HG03095 (cell line): ENCODE results near the gene PDE6G.
"Not testable (repeated sequence)": the region's sequence is repeated elsewhere in the genome, so short reads cannot be mapped to it uniquely, and the experiment has no call there.

Source experiments
- ATAC-seq: cut with Tn5 transposase; IDR thresholded peaks from one replicate; pipeline ENCODE4 v1.9.1; 2021; ENCODE audit warnings: moderate library complexity; ENCODE audit not compliant: unreplicated experiment

The PDE6G gene

DNA sequence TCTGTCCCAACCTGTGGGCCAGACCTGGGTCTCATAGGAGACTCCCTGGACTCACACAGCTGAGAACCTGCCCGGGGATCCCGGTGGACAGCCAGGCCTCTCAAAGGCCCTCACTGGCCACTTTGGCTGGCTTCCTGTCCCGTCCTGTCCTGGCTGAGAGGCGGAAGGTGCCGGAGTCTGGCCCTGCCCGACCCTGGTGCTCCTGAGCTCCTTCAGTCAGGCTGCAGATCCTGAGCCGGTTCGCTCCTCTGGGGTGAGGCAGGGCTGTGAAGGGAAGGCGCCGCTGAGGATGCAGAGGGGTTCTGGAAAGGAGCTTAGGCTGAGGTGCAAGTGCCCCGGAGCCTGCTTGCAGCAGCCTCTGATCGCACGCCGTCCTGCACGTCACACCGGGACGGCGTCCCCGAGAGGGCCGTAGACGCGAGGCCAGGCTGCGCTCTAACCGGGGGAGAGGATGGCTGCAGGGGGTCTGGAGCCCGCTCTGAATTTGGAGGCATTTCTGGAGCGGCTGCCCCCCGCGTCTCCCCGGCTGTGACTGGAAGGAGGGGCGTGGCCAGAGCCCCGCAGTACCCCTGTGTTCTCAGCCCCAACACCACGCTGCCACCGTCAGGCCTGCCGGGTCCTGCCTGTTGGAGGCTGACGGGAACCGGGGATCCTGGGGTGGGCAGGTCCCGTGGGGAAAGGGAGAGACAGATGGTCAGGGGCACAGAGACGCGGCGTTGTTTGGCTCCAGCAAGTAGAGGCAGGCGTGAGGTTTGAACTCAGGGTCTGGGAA, 31.6 kb upstream of the PDE6G start:
- ATAC-seq: no peak

DNA sequence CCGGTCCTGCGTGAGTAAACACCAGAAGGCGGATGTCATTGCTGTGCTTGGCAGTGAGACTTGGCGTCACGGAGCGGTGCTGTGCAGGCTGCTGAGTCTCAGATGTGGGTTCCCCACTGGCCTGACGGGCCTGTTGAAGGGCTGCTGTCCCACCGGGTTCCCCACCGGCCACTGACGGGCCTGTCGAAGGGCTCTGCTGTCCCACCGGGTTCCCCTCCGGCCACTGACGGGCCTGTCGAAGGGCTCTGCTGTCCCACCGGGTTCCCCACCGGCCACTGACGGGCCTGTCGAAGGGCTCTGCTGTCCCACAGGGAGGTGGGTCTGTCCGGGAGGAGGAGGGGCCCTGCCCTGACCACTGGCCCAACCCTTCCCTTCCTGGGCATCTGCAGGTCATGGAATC, 30.3 kb upstream of the PDE6G start:
- no peak for ATAC-seq

DNA sequence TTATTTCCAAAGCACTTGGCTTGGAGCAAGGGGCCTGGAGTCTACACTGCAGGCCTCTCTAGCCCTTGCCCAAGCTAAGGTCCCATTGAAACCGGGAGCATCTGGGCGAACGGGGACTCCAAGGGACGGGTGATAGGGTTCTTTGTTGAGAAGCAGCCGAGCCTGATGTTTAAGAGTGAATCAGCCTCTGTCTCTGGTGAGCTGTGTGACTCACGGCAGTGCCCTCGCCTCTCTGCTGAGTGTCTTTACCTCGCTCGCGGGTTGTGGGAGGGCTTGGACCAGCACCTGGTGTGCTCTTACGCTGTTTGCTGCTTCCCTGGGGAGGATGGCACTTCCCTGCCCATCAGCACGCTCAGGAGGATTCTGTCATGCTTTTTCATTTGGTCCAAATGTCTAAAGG, 28.8 kb upstream of the PDE6G start:
- ATAC-seq: no peak

DNA sequence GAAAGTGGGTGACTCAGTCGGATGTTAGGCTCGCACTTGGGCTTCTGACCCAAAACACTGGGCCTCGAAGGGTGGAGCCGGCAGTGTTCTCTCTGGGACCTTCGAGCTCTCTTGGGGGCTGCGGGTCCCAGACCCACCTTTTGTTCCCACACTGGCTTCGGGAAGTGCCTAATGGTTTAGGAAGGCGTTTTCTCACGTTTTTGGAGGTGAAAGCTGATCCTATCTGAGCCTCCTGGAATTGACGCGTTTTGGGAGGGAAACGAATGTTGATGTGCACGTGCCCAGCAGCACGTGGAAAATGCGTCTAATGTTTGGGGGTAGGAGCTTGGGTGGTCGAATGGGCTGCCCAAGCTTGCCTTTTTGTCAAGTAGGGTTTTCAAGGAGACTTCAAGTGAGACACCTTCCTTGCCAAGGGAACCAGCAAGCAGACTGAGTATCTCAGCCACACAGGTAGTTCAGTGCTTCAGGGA, 28.1 kb upstream of the PDE6G start:
- ATAC-seq: no peak

DNA sequence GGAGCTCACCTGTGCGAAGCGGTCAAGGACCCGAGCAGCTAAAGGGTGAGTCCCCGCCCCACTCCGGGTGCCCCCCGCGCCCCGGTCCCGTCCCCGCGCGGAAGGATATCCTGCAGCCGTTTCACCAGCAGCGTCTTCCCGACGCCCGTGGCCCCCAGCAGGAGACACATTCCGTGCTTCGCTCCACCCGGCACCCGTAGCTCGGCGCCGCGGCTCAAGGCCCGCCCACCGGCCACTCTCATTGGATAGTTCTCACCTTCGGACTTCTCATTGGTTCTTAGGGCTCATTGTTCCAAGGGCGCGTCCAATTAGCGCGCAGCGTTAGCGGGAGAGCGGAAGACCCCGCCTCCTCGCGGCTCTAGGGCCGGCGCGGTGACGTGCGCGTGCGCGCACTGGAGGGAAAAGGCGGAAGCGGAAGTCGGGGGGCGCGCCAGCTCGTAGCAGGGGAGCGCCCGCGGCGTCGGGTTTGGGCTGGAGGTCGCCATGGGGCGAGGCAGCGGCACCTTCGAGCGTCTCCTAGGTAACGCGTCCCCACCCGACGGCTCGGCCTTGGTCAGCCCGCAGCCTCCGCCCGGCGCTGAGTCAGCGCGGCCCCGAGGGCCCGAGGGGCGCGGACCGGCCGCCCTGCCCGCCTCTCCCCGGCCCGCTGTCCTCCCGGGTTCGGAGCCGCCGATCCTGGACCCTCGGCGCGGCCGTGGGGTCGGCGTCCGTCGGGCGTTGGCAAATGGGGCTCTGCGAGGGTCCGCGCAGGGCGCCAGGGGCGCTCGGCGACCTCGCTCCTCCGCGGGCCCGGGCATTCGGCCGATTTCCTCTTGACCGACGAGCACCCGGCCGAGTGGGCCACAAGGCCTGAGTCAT, 27.5 kb upstream of the PDE6G start, which contains the start of the genes ARL16 and HGS:
Gene ARL16 (minus strand): TSS at position 214 of the 858 bp plus-strand sequence. CDS start 44 bp downstream, at position 170.
Gene HGS (plus strand): TSS at position 428 of the 858 bp plus-strand sequence. CDS start 56 bp downstream, at position 484.
- ATAC-seq: peak; percentile 77

DNA sequence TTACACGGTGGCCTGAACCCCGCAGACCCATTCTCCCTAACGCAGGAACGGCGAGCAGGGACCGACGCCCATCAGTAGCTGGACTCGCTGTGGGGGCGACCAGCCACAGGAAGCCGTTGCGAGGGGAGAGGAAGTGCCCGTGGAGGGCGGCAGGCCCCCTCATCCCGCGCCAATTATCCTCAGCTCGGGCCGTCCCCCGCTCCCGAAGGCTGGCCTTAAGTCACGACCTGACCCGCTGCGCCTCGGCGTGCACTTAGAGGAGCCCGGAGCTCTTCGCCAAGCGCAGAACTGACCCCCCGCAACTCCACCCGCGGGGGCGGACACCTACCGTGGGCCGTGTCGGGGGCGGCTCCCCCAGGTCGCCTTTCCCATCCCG, 26.9 kb upstream of the PDE6G start:
- ATAC-seq: peak; percentile 4

DNA sequence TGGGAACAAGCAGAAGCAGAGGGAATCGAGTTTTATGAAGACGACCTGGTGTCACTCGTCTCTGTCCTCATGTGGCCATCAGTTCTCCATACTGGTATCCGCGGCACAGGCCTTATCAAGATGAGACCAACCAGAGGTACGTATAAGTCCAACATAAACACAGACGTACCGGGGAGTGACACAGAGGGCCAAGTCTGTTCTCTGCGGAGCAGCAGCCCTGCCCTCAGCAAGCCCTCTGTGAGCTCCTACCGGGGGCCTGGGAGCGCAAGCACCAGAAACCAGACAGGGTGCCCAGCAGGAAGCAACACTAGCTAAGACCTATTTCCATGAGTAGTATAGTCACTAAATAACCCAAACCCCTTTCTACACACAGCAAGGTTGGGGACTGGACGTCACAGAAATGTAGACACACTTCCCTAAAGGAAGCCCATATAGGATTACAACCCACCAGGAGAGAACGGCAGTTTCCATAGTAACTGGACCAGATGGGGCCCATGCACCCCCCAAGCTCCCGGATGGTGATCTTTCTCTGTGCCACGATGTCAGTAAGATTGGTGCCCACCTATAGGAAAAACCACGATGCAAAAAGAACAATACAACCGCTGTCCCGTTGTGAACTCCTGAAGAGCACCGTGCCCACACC, 26.3 kb upstream of the PDE6G start:
- no peak for ATAC-seq

DNA sequence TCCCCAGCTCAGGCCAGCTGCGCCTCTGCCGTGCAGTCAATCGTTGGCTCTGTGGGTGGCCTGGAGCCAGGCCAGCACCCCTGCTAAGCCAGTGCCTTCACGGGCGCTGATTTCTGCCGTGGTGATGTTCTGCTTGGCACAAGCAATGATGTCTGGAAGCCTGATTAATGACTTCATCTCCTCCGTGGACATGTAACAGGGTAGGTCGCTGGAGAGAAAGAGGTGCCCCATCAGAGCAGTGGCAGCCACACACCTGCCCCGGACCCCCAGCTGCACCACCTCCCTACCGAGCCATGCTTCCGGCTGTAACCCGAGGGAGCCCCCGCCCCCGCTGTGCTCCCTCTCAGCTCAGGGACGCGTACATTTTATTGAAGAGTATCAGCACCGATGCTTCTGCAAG, 25.3 kb upstream of the PDE6G start:
- ATAC-seq: no peak

DNA sequence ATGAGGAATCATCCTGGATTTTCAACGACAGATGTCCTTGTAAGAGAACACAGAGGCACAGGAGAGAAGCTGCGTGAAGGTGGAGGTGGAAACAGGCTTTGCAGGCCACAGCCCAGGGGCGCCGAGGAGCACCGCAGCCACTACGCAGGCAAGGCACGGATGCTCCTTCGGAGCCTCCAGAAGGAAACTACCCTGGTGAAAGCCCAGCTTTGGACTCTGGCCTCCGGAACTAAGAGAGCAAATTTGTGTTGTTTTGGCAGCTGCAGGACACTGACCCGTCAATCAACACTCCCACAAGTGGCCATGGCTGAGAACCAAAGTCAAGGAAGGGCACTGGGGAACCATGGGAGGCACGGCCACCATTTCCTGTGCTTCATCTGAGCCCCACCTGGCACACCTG, 23.8 kb upstream of the PDE6G start:
- ATAC-seq: no peak

DNA sequence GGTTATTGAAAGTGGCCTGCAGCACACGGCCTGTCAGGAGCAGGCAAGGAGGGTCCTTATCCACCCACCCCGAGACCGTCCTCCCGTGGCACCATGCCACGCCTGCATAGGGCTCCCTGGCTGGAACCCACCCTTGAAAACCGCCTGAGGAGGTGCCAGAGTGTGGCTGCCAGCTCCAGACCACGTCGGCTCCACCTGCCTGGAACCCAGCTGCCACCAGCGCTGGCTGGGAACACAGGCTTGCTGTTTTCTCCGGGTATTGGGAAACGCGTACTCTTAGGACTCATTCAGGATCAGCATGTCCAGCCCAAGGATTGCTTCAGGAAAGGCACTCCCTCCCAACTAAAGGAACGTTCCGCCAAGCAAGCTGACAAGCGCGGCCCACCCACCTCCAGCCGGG, 20.6 kb upstream of the PDE6G start:
- ATAC-seq: no peak

DNA sequence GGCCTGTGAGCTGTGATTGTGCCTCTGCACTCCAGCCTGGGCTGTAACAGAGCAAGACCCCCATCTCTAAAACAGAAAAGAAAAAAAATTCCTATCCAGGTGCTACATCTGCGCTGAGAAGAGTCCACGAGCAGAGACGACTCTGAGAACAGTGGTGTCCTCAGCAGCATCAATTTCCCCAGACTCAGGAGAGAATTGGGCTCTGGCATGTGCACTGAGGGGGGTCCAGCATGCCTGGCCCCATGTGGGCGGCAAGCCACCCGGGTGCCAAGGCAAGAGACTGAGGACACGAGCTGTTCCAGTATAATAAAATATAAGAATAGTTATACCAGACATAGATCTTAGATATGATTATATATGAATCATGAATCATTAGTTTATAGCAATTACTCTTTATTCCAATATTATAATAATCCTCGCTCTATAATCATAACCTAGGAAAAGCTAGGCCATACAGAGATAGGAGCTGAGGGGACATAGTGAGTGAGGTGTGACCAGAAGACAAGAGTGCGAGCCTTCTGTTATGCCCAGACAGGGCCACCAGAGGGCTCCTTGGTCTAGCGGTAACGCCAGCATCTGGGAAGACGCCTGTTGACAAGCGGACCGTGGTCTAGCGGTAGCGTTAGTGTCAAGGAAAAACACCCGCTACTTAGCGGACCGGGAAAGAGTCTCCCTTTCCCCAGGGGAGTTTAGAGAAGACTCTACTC, 19.3 kb upstream of the PDE6G start:
- not testable (repeated sequence) for ATAC-seq

DNA sequence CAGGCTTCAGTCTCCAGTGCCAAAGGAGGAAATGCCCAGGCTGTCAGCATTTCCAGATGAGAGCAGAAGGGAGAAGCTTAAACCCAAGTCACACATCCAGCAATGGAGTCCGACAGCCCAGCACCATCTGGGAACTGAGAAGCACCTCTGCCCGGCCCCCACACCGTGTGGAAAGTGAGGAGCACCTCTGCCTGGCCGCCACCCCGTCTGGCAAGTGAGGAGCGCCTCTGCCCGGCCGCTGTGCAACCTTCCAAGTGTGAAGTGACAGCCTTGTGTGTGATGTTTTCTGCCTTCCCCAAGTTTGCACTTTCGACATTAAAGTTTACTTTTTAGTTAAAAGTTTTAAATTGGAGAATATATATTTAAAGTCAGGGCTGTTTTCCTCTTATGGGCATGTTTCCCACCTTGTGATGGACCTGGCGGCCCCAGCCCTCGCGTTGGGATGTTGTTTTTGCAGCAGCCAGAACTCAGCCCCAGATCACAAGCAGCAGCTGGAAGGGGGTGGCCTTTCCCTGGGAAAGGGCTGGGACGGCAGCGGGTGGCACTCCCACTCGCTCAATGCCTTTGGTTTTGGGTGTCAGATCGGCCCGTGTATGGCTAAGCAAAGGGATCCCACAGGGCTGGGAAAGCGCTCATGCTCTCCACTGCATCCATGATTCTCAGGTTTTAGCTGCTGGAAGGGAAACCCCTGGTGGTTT, 17.4 kb upstream of the PDE6G start:
- ATAC-seq: no peak

DNA sequence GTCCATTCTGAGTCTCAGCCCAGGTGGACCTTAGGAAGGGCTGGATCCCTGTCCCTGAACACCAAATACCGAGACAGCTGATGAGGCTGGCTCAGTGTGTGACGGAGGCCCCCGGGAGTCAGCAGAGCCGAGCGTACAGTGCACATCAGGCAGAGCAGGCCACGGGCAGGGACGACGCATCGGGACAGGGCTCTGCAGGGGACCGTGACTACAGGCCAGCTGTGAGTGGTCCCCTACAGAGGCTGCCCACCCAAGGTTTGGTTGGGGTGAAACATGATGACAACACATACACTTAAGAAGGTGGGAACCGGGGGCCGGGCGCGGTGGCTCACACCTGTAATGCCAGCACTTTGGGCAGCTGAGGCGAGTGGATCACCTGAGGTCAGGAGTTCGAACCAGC, 16.6 kb upstream of the PDE6G start:
- no peak for ATAC-seq

DNA sequence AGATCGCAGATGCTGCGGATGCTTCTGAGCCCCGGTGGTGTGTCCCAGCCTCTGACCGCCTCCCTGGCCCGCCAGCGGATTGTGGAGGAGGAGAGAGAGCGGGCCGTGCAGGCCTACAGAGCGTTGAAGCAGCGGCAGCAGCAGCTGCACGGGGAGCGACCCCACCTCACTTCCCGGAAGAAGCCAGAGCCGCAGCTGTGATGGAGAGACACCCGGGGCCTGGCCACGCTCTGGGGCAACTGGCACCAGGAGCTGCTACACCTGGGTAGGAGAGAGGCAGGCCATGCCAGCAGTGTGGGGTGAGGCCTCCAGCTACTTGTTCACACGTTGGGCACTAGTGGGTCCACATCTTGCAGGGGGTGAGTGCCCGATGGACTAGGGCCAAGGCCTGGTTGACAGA, 16.2 kb upstream of the PDE6G start:
- no peak for ATAC-seq

DNA sequence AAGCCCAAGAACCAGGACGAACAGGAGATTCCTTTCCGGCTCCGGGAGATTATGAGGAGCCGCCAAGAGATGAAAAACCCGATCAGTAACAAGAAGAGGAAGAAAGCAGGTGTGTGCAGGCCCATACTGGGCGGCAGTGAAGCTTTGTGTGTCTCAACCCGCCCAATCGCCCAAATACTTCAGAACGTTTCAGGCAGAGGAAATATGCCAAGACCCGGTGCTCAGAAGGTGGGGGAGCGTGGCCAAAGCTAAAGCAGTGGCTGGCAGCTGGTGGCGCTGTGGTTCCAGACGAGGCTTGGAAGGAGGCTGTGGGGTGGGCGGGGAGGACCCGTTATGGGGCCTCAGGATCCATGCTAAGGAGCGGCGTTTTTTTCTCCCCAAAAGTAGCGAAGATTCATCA, 11.4 kb upstream of the PDE6G start:
- no peak for ATAC-seq

DNA sequence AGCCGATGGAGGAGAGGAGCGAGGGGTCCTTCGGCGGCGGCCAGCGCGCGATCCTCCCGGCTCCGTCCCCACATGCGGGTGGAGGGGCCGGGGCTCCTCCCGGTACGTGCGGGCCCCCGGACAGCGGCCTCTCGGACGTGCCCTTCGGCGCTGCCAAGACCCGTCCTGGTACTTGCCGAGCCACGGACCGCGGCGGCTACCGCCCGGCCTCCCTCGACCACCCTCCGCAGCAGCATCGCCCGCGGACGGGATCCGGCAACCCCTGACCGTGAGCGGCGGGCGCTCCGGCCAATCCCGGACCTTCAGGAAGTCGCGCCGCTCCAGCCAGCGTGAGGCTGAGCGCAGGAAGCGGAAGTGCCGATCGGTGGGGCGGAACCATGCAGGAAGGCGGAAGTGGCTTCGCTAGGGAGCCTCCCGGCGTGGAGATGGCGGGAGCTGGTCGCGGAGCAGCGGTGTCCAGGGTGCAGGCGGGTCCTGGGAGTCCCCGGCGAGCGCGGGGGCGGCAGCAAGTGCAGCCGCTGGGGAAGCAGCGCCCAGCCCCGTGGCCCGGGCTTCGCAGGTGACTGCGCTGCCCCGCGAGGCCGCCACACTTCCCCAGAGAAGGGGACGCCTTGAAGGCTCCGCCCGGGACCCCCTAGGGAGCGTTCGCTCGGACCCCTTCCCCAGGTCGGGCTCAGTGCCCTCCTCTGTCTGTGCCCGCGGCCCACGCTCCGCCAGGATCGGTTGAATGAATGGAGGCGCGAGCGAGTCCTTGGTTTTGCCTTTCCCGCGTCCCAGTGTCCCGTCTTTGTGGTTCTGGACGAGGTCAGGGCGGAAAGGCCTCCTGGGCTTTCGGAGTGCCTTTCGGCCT, 10.2 kb upstream of the PDE6G start, which contains the start of the genes CCDC137 and OXLD1:
Gene CCDC137 (plus strand): TSS at position 396 of the 850 bp plus-strand sequence. CDS start 30 bp downstream, at position 426.
Gene OXLD1 (minus strand): TSS at position 264 of the 850 bp plus-strand sequence. CDS start 28 bp downstream, at position 236.
- ATAC-seq: peak; percentile 88

DNA sequence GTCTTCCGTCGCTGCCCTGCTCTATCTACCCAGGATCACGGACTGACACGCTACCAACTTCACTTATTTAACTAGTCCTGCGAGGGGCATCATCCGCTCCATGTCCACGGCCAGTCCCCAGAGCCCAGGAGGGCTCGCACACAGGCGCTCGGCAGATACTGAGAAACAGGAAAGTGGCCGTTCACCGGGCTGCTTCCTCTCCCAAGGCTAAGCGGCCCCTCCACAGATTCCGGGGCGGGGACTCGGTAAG, 9.7 kb upstream of the PDE6G start:
- peak; percentile 23 for ATAC-seq

DNA sequence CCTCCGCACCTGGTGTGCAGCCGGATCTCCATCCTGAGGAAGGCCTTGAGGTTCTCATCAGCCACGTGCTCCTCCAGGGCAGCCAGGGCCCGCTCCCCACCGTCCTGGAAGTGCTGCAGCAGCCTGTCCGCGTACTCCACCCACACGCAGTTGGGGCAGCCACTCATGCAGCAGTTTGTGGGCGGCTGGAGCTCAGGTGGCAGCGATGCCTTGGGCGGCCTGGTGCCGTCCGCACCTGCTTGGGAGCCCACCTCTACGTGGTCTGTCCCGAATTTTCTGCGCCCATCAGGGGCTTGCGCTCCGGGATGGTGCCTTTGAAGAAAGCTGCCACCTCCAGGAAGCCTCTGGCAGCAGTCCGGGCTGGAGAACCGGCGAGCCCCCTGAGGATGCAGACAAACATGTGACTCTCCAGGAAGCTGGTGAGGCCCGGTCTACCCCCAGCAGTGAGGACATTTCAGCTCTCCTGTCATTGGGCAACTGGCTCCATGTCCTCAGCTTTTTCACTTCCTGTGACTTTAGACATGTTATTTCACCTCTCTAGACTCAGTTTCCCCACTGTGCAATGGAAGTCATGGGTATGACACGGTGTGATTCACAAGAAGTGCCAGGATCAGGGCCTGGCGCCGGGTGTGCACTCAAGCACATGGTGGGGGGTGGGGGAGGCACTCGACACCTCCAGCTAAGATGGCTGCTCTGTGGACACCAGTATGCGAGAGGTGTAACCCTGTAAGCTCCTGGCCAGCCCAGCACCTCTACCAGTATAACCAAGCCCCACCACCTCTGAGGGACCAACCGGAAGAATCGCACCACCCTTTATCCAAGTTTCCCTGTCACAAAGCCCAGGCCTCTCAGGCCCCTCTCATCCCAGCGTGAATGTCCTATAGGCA, 9.1 kb upstream of the PDE6G start:
- no peak for ATAC-seq
